Suprapubic skin (tissue), 4 donors: ENCODE results near the gene PDE9A. TPM values are rescaled to one million over a fixed set of nuclear protein-coding genes. Genes with fewer than 3 reads are reported as not detected.

Experiments used
- DNase-seq, 2 donors: peaks; one replicate each; pipeline ENCODE4 v3.0.0-alpha.2; 2019; ENCODE audit warnings: low spot score in 2 of 2
- H3K27ac ChIP-seq: fragments of 200-600 bp; sonication (generic); one replicate; pipeline ENCODE4 v1.5.1; 2019
- H3K27me3 ChIP-seq: fragments of 200-600 bp; sonication (generic); one replicate; pipeline ENCODE4 v1.5.1; 2019
- H3K36me3 ChIP-seq: fragments of 200-600 bp; sonication (generic); one replicate; pipeline ENCODE4 v1.5.1; 2019
- H3K4me1 ChIP-seq: fragments of 200-600 bp; sonication (generic); one replicate; pipeline ENCODE4 v1.5.1; 2019
- H3K4me3 ChIP-seq: fragments of 200-600 bp; sonication (generic); one replicate; pipeline ENCODE4 v1.5.1; 2019; ENCODE audit warnings: mild to moderate bottlenecking
- H3K9me3 ChIP-seq: fragments of 200-600 bp; sonication (generic); one replicate; pipeline ENCODE4 v1.5.1; 2019
- EP300 ChIP-seq: sonication (generic); formaldehyde crosslinking; IDR thresholded peaks from one replicate; pipeline ENCODE4 v1.6.1; 2017; ENCODE audit warnings: antibody characterized with exemption
- POLR2A ChIP-seq, 2 donors: fragments of 450-650 bp; IDR thresholded peaks; one replicate each; pipeline ENCODE4 v1.6.1; 2017; ENCODE audit warnings: antibody characterized with exemption in 2 of 2, mild to moderate bottlenecking in 2 of 2, moderate library complexity in 2 of 2
- POLR2AphosphoS5 ChIP-seq, 3 donors: sonication (generic); formaldehyde crosslinking; IDR thresholded peaks; one replicate each; pipeline ENCODE4 v1.6.1; 2017; ENCODE audit warnings: antibody characterized with exemption in 3 of 3
- WGBS: methylation state at CpG from one replicate; pipeline ENCODE4 v1.1.5; 2018; 5-methylcytosine and 5-hydroxymethylcytosine counted together
- total RNA-seq, 4 donors: library from RNA; depleted of rRNA; stranded (reverse); fragments of >200 nt; gene quantifications; one replicate each; pipeline ENCODE4 v1.1.0, GENCODE V29; 2016
- TF ChIP-seq, protein P1 (sequence below), 2 donors: fragments of 200-600 bp in 1 of 2; fragments of 450-650 bp in 1 of 2; sonication (generic) in 1 of 2; IDR thresholded peaks; one replicate each; pipeline ENCODE4 v1.5.1; 2016 to 2019; ENCODE audit warnings: antibody characterized with exemption in 2 of 2, mild to moderate bottlenecking in 1 of 2, moderate library complexity in 1 of 2

PDE9A gene
- total RNA-seq, 4 donors from 2014 or later: 4.5 to 12.0 (median 7.1) TPM

DNA sequence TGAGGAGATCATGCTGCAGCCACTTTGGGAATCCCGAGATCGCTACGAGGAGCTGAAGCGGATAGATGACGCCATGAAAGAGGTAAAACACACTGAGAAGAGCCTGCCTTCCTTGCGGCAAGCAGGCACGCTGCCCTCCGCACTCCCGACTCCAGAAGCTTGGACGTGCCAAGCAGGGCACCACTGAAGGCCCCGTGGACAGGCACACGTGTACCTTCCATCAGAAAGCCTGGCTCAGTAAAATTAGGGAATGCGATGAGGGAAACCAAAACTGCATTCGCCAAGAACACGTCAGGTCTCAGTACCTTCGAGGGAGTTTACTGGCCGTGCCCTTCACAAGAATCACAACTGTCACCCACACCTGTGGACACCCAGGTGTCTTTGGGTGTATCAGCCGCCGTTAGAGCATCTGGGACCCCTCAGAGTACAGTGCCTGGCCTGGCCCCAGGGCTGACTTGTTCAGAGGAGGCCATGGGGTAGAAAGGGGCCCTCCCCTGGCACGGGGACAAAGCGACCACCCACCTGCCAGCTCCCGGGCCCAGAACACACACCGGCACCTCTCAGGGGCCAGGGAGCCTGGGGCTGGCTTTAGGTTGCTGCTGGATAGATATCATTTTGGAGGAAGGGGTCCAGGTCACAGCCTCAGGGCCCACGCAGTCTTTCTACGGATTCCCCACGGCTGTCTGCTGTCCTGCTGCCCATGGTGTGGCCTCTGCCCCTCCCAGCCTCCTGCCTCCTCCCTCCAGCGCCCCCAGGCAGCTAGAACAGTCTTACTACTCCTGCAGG lies 117.5 kb downstream of the PDE9A start:
- H3K4me3 ChIP-seq: no peak overlapping the region
- no peak for DNase-seq
- no peaks in the 10 kb centered on the region for H3K4me1 ChIP-seq
- H3K9me3 ChIP-seq: no peaks in the 10 kb centered on the region
- peaks cover 35% of the 10 kb centered on the region for H3K36me3 ChIP-seq
- H3K27ac ChIP-seq: no peak overlapping the region
- no peak for TF ChIP-seq POLR2AphosphoS5 (IDR thresholded peaks at IDR 0.05)
- TF ChIP-seq, protein P1, sequence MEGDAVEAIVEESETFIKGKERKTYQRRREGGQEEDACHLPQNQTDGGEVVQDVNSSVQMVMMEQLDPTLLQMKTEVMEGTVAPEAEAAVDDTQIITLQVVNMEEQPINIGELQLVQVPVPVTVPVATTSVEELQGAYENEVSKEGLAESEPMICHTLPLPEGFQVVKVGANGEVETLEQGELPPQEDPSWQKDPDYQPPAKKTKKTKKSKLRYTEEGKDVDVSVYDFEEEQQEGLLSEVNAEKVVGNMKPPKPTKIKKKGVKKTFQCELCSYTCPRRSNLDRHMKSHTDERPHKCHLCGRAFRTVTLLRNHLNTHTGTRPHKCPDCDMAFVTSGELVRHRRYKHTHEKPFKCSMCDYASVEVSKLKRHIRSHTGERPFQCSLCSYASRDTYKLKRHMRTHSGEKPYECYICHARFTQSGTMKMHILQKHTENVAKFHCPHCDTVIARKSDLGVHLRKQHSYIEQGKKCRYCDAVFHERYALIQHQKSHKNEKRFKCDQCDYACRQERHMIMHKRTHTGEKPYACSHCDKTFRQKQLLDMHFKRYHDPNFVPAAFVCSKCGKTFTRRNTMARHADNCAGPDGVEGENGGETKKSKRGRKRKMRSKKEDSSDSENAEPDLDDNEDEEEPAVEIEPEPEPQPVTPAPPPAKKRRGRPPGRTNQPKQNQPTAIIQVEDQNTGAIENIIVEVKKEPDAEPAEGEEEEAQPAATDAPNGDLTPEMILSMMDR (IDR thresholded peaks at IDR 0.05): no peak
- no peak for TF ChIP-seq POLR2A (IDR thresholded peaks at IDR 0.05)
- no peak for TF ChIP-seq EP300
- 93% methylated on average over 18 of the region's 27 CpGs for WGBS
- H3K27me3 ChIP-seq: no peaks in the 10 kb centered on the region

DNA sequence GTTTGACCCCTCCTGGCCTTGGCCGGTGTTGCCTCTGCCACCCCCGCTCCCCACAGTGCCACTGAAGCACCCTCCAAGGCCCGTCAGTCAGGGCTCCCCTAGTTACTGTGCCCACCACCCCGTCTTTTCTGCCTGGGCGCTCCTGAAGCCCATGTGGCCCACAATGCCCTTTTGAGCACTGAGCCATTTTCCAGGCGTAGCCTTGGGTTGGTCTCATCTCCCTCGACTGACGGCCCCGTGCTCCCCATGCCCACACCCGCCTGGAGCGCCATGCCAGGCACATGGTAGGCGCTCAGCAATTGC lies 118.0 kb downstream of the PDE9A start:
- no peaks in the 10 kb centered on the region for H3K27me3 ChIP-seq
- no peak for DNase-seq
- H3K36me3 ChIP-seq: peaks cover 30% of the 10 kb centered on the region
- H3K9me3 ChIP-seq: no peaks in the 10 kb centered on the region
- no peak overlapping the region for H3K27ac ChIP-seq
- TF ChIP-seq POLR2AphosphoS5 (IDR thresholded peaks at IDR 0.05) (no peak), EP300 (no peak), POLR2A (IDR thresholded peaks at IDR 0.05) (no peak)
- TF ChIP-seq, protein P1 (IDR thresholded peaks at IDR 0.05): no peak
- no peaks in the 10 kb centered on the region for H3K4me1 ChIP-seq
- WGBS: 93% methylated on average over 11 of the region's 12 CpGs
- no peak overlapping the region for H3K4me3 ChIP-seq

DNA sequence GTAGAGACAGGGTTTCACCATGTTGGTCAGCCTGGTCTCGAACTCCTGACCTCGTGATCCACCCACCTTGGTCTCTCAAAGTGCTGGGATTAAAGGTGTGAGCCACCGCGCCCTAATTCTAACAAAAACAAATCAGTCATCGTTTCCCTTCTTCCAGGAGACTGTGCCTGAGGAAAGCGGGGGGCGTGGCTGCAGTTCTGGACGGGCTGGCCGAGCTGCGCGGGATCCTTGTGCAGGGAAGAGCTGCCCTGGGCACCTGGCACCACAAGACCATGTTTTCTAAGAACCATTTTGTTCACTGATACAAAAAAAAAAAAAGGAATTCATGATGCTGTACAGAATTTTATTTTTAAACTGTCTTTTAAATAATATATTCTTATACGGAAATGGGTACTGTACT lies 121.7 kb downstream of the PDE9A start:
- no peak overlapping the region for H3K27ac ChIP-seq
- H3K4me1 ChIP-seq: no peaks in the 10 kb centered on the region
- 94% methylated on average over 12 of the region's 12 CpGs for WGBS
- H3K36me3 ChIP-seq: peaks cover 6% of the 10 kb centered on the region
- TF ChIP-seq POLR2AphosphoS5 (IDR thresholded peaks at IDR 0.05) (no peak), POLR2A (IDR thresholded peaks at IDR 0.05) (no peak), EP300 (no peak)
- H3K27me3 ChIP-seq: peaks cover 22% of the 10 kb centered on the region
- no peak overlapping the region for H3K4me3 ChIP-seq
- H3K9me3 ChIP-seq: no peaks in the 10 kb centered on the region
- DNase-seq: no peak

- H3K9me3 ChIP-seq: no peaks in the 10 kb centered on the region
- H3K4me1 ChIP-seq: peaks cover 3% of the 10 kb centered on the region
- peaks cover 30% of the 10 kb centered on the region for H3K27me3 ChIP-seq
- TF ChIP-seq POLR2AphosphoS5 (IDR thresholded peaks at IDR 0.05): no peak
- TF ChIP-seq, protein P1 (IDR thresholded peaks at IDR 0.05): no peak
- H3K36me3 ChIP-seq: no peaks in the 10 kb centered on the region
- no peak overlapping the region for H3K4me3 ChIP-seq
- 87% methylated on average over 13 of the region's 13 CpGs for WGBS
- DNase-seq: no peak
- no peak overlapping the region for H3K27ac ChIP-seq
Measured at GRCh38 chr21:42775891-42776290, 122.5 kb downstream of the PDE9A start.

DNA sequence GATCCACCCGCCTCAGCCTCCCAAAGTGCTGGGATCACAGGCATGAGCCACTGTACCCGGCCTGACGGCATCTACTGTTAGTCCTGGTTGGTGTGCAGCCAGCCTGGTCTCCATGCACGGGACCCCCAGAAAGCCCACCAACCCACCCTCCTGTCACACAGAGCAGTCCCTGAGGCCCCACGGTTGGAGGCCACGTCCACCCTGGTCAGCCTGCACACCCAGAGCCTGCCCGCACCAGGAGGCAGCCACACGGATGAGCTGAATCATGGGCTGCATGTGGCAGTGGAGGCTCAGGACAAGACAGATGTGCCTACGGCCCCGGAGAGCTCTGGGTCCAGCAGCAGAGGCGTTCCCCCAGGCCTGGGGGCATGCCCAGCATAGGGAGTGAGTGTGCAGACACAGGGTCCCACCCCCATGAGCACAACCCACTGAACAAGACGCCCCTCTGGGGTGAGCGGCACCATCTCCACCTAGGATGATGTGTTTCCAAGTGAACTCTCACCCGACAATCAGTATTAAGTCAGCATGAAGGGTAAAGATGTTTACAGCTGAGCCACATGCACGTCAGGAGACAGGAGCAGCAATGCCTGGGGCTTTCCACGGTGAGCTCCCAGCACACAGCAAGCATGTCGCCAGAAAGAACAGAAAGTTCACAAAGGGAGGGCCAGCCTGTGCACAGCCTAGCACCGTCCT lies 123.8 kb downstream of the PDE9A start:
- WGBS: 40% methylated on average over 5 of the region's 18 CpGs
- Histone ChIP-seq H3K27ac (no peak overlapping the region), H3K36me3 (no peaks in the 10 kb centered on the region), H3K4me3 (no peak overlapping the region), H3K27me3 (peaks cover 40% of the 10 kb centered on the region), H3K4me1 (peaks cover 17% of the 10 kb centered on the region), H3K9me3 (no peaks in the 10 kb centered on the region)
- DNase-seq: no peak
- no peak for TF ChIP-seq EP300
- TF ChIP-seq POLR2AphosphoS5 (IDR thresholded peaks at IDR 0.05): no peak
- TF ChIP-seq, protein P1 (IDR thresholded peaks at IDR 0.05): no peak
- no peak for TF ChIP-seq POLR2A (IDR thresholded peaks at IDR 0.05)
